HepG2 (cell line): ENCODE data around the gene COG5. TPM values are rescaled to one million over a fixed set of nuclear protein-coding genes. Genes with fewer than 3 reads are reported as not detected.

Source experiments
- ATAC-seq: fragments of 200-7000 bp; cut with Tn5 transposase; 3 replicates; pipeline ENCODE4 v1.9.1; 2020; ENCODE audit warnings: mild to moderate bottlenecking, moderate library complexity
- BruUV-seq: library from RNA; stranded (reverse); fragments of 400-500 nt; replicated peaks from 2 replicates; lab custom pipeline; 2021; lab: Mats Ljungman, UMichigan
- CTCF ChIA-PET: fragments of 300-600 bp; formaldehyde crosslinking; extraction: SDS; loops from one replicate; lab custom pipeline; 2021; ENCODE audit warnings: low total read pairs, inconsistent platforms, low intra/inter-chr PET ratio; lab: Yijun Ruan, JAX
- POLR2A ChIA-PET: fragments of 350-600 bp; sonication (Branson Sonifier 250); formaldehyde crosslinking; loops from one replicate; lab custom pipeline; 2020; ENCODE audit warnings: antibody characterized with exemption, inconsistent platforms; lab: Yijun Ruan, JAX
- DNase-seq: peaks from one replicate; pipeline ENCODE4 v3.0.0-alpha.2; 2015; ENCODE audit warnings: low spot score
- FAIRE-seq: peaks from 3 replicates; lab custom pipeline; 2011; peaks lifted over from hg19 to GRCh38; lab: Jason Lieb, UNC
- H2AFZ ChIP-seq: one replicate; pipeline ENCODE4 v1.6.1; 2011; ENCODE audit warnings: low read length, inconsistent platforms
- H3K27ac ChIP-seq: fragments of 300-600 bp; 3 replicates; pipeline ENCODE4 v1.8.0; 2011; ENCODE audit warnings: mixed run types, mild to moderate bottlenecking, mixed read lengths, low read length, inconsistent platforms; ENCODE audit not compliant: insufficient read depth; ENCODE audit errors: extremely low read length
- H3K27me3 ChIP-seq, 2 experiments: fragments of 200-600 bp in 1 of 2; 2 replicates in 1 of 2; 3 replicates in 1 of 2; pipeline versions ENCODE4 v1.6.0 to v1.8.0; 2011; ENCODE audit warnings: low read length in 2 of 2, mild to moderate bottlenecking in 2 of 2, moderate library complexity in 2 of 2, inconsistent platforms in 1 of 2; ENCODE audit not compliant: insufficient read depth in 2 of 2, control insufficient read depth in 1 of 2
- H3K36me3 ChIP-seq, 2 experiments: fragments of 200-600 bp in 1 of 2; replicated peaks in 1 of 2; 2 replicates in 1 of 2; 3 replicates in 1 of 2; pipeline versions ENCODE4 v1.5.1 to v1.8.0; 2011; ENCODE audit warnings: low read length in 2 of 2, inconsistent platforms in 1 of 2; ENCODE audit not compliant: insufficient read depth in 2 of 2, control insufficient read depth in 1 of 2
- H3K4me1 ChIP-seq: 2 replicates; pipeline ENCODE4 v1.5.1; 2012; ENCODE audit warnings: low read length, inconsistent platforms; ENCODE audit not compliant: insufficient read depth
- H3K4me2 ChIP-seq: 2 replicates; pipeline ENCODE4 v1.6.0; 2011; ENCODE audit warnings: low read depth, low read length, inconsistent platforms
- H3K4me3 ChIP-seq, 3 experiments: fragments of 200-600 bp in 1 of 3; sonication (generic), shearing (Covaris generic) in 1 of 3; replicated peaks in 1 of 3; 2 replicates each; pipeline ENCODE4 v1.5.1; 2011 to 2016; ENCODE audit warnings: low read length in 3 of 3, inconsistent platforms in 2 of 3, low read depth in 2 of 3, mild to moderate bottlenecking in 2 of 3, control low read depth in 1 of 3, mixed read lengths in 1 of 3; ENCODE audit not compliant: insufficient read depth in 1 of 3
- H3K79me2 ChIP-seq: one replicate; pipeline ENCODE4 v1.6.1; 2011; ENCODE audit warnings: low read length, inconsistent platforms; ENCODE audit not compliant: insufficient read depth
- H3K9ac ChIP-seq: 2 replicates; pipeline ENCODE4 v1.6.0; 2011; ENCODE audit warnings: mild to moderate bottlenecking, low read depth, low read length, inconsistent platforms; ENCODE audit not compliant: insufficient read depth
- H3K9me3 ChIP-seq: 2 replicates; pipeline ENCODE4 v1.5.1; 2012; ENCODE audit warnings: mild to moderate bottlenecking, low read length
- H4K20me1 ChIP-seq: 2 replicates; pipeline ENCODE4 v1.6.0; 2011; ENCODE audit warnings: inconsistent platforms, mild to moderate bottlenecking, low read length, moderate library complexity; ENCODE audit not compliant: insufficient read depth
- CHCHD3 ChIP-seq: sonication (generic); formaldehyde crosslinking; IDR thresholded peaks from 2 replicates; pipeline ENCODE4 v1.8.0; 2022; ENCODE audit warnings: mild to moderate bottlenecking, missing genetic modification reagents, moderate library complexity
- MAFF ChIP-seq: IDR thresholded peaks from 2 replicates; pipeline ENCODE4 v1.6.1; 2011; ENCODE audit warnings: low read depth, low read length, improper control_type of control experiment
- MAFK ChIP-seq, 2 experiments: IDR thresholded peaks in 1 of 2; conservative IDR thresholded peaks in 1 of 2; 2 replicates each; pipeline ENCODE4 v1.6.1; 2011; ENCODE audit warnings: improper control_type of control experiment in 2 of 2, low read length in 2 of 2
- MZF1 ChIP-seq: sonication (generic); formaldehyde crosslinking; IDR thresholded peaks from 2 replicates; pipeline ENCODE4 v1.8.1; 2023; ENCODE audit warnings: mild to moderate bottlenecking, missing genetic modification reagents, borderline replicate concordance
- NFIC ChIP-seq: IDR thresholded peaks from 2 replicates; pipeline ENCODE4 v1.6.1; 2012; ENCODE audit warnings: mild to moderate bottlenecking, low read length, inconsistent platforms
- RXRB ChIP-seq: IDR thresholded peaks from 2 replicates; pipeline ENCODE4 v1.6.1; 2016; ENCODE audit warnings: borderline replicate concordance, missing genetic modification reagents, missing compliant biosample characterization
- SOX13 ChIP-seq, 3 experiments: fragments of 450-650 bp in 1 of 3; sonication (generic) in 1 of 3; formaldehyde crosslinking in 1 of 3; IDR thresholded peaks in 2 of 3; conservative IDR thresholded peaks in 1 of 3; 2 replicates each; pipeline versions ENCODE4 v1.5.0 to v1.6.1; 2016 to 2020; ENCODE audit warnings: antibody characterized with exemption in 1 of 3, mild to moderate bottlenecking in 1 of 3, missing compliant biosample characterization in 1 of 3, missing genetic modification reagents in 1 of 3, moderate library complexity in 1 of 3
- SOX5 ChIP-seq: IDR thresholded peaks from 2 replicates; pipeline ENCODE4 v1.6.1; 2016; ENCODE audit warnings: borderline replicate concordance
- ZKSCAN1 ChIP-seq: fragments of 150-350 bp; IDR thresholded peaks from 2 replicates; pipeline ENCODE4 v1.6.1; 2014; ENCODE audit warnings: low read length
- ZNF234 ChIP-seq: sonication (generic); formaldehyde crosslinking; conservative IDR thresholded peaks from 2 replicates; pipeline ENCODE4 v1.5.1; 2020; ENCODE audit warnings: mild to moderate bottlenecking, missing genetic modification reagents
- WGBS: methylation state at CpG from one replicate; pipeline ENCODE4 v1.1.6; 2017; ENCODE audit warnings: low lambda C conversion rate; 5-methylcytosine and 5-hydroxymethylcytosine counted together
- in situ Hi-C: cut with HindIII; loops from 2 replicates; pipeline ENCODE4 v1.10.0; 2017; ENCODE audit warnings: low pct_unique_long_range_greater_than_20kb; ENCODE audit not compliant: extremely low pct_ligation_motif_present
- intact Hi-C: fragments of 100-400 bp; cut with micrococcal nuclease; formaldehyde crosslinking; loops from one replicate; pipeline ENCODE4 v1.10.0; 2022; ENCODE audit not compliant: unreplicated experiment
- polyA plus RNA-seq, 8 experiments: library from polyadenylated mRNA; depleted of rRNA in 3 of 8; stranded (reverse) in 7 of 8; unstranded in 1 of 8; fragments of >200 nt; fragmentation: Illumina TruSeq in 4 of 8; extraction: Trizol in 4 of 8; gene quantifications; 2 replicates each; pipeline versions ENCODE4 v1.2.1 to v1.2.3, GENCODE V29; 2011 to 2016; ENCODE audit warnings: low read depth in 4 of 8, missing spikeins in 1 of 8, mixed read lengths in 1 of 8; ENCODE audit not compliant: insufficient read depth in 1 of 8
- total RNA-seq, 5 experiments: library from RNA; depleted of rRNA; stranded (reverse); fragments of >200 nt; fragmentation: Illumina TruSeq; extraction: Trizol; gene quantifications; 2 replicates each; pipeline ENCODE4 v1.2.3, GENCODE V29; 2016; ENCODE audit warnings: low read depth in 1 of 5
- TF ChIP-seq, protein P1 (sequence below): sonication (generic); formaldehyde crosslinking; conservative IDR thresholded peaks from 2 replicates; pipeline ENCODE4 v1.4.0; 2020; ENCODE audit warnings: mild to moderate bottlenecking, missing genetic modification reagents, moderate library complexity
- TF ChIP-seq, protein P2 (sequence below): IDR thresholded peaks from 2 replicates; pipeline ENCODE4 v1.6.1; 2016; ENCODE audit warnings: low read depth
- TF ChIP-seq, protein P3 (sequence below): IDR thresholded peaks from 2 replicates; pipeline ENCODE4 v1.4.0; 2020; ENCODE audit warnings: mild to moderate bottlenecking, missing genetic modification reagents

COG5 gene
- total and polyA plus RNA-seq, 2 of the 13 experiments (the other 11 are each of a cell fraction or from before 2014, with no cell fraction given) = 20.4 to 31.3 TPM

DNA sequence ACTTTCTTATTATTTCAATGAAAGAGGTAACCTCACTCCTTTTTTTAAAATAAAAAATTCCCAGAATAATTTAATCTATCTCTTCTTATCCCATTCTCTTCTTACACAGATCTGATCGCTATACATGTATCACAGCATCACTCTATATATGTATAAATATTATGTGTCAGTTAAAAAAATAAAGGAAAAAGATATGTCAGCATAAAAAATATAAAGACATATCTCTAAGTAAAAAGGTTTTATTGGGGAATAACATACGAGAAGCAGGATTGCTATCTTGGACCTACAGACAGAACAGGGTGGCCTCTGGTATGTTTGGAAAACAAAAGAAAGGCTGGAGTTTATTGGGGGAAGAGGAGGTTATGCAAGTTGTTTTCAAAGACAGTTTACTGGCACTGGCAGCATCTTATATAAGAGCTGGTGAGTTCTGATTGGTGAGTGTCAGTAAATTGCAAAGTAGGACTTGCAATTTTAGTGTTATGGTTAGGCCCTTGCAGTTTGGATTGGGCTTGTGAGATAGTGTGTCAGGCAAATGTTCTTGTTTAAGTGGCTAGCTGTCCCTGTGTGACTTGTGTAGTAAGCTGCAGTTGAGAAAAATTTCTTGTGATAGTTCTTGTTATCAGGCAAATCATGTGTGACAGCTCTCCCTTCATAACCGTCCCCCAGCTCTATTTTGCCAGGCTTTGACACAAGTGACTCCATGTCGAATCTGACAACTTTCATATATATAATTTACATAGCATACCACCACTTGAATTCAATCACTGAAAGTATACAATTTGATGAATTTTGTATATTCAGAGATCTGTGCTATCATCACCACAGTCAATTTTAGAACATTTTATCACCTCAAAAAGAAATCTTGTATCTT, 276.7 kb downstream of the COG5 start:
- Histone ChIP-seq H3K36me3 (no peaks in the 10 kb centered on the region), H2AFZ (no peak overlapping the region), H3K4me2 (no peak overlapping the region), H3K4me3 (no peak overlapping the region), H3K27ac (no peak overlapping the region), H3K27me3 (no peaks in the 10 kb centered on the region), H3K9ac (no peak overlapping the region), H4K20me1 (no peaks in the 10 kb centered on the region), H3K79me2 (no peaks in the 10 kb centered on the region), H3K4me1 (peaks cover 6% of the 10 kb centered on the region), H3K9me3 (no peaks in the 10 kb centered on the region)
- ChIA-PET CTCF (no interaction called here), POLR2A (no interaction called here)
- in situ Hi-C loops = no loop called here
- intact Hi-C loops = no loop called here
- BruUV-seq = no TSS peak
- FAIRE-seq = no peak
- ATAC-seq = no peak
- DNase-seq = peak; percentile 5
- WGBS = 91% methylated on average over 4 of the region's 4 CpGs
- TF ChIP-seq, protein P1, sequence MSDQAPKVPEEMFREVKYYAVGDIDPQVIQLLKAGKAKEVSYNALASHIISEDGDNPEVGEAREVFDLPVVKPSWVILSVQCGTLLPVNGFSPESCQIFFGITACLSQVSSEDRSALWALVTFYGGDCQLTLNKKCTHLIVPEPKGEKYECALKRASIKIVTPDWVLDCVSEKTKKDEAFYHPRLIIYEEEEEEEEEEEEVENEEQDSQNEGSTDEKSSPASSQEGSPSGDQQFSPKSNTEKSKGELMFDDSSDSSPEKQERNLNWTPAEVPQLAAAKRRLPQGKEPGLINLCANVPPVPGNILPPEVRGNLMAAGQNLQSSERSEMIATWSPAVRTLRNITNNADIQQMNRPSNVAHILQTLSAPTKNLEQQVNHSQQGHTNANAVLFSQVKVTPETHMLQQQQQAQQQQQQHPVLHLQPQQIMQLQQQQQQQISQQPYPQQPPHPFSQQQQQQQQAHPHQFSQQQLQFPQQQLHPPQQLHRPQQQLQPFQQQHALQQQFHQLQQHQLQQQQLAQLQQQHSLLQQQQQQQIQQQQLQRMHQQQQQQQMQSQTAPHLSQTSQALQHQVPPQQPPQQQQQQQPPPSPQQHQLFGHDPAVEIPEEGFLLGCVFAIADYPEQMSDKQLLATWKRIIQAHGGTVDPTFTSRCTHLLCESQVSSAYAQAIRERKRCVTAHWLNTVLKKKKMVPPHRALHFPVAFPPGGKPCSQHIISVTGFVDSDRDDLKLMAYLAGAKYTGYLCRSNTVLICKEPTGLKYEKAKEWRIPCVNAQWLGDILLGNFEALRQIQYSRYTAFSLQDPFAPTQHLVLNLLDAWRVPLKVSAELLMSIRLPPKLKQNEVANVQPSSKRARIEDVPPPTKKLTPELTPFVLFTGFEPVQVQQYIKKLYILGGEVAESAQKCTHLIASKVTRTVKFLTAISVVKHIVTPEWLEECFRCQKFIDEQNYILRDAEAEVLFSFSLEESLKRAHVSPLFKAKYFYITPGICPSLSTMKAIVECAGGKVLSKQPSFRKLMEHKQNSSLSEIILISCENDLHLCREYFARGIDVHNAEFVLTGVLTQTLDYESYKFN = 0 out of 2 replicates have a peak, but pooled peaks have one; percentile 11
- TF ChIP-seq SOX13 (IDR thresholded peaks at IDR 0.05) (no peak), SOX13 (CRISPR knock-in tag; conservative IDR thresholded peaks at IDR 0.05 in 1 of 2, IDR thresholded peaks at IDR 0.05 in 1 of 2) (peak in 1 of 2 experiments; percentile 27; a peak in 1 of 4 replicates), CHCHD3 (no peak), MZF1 (CRISPR knock-in tag) (no peak), RXRB (CRISPR knock-in tag) (peak; percentile 20; the same call in 1 of the 2 replicates), MAFF (peak; percentile 66), MAFK (conservative IDR thresholded peaks at IDR 0.05 in 1 of 2, IDR thresholded peaks at IDR 0.05 in 1 of 2; ENCODE audit: low read length in 2 of 2) (peak; percentile 56 to 81; a peak in 3 of 4 replicates), SOX5 (CRISPR knock-in tag) (peak; percentile 44; the same call in 1 of the 2 replicates), ZNF234 (CRISPR knock-in tag) (no peak), NFIC (no peak), ZKSCAN1 (no peak)
- TF ChIP-seq, protein P2, sequence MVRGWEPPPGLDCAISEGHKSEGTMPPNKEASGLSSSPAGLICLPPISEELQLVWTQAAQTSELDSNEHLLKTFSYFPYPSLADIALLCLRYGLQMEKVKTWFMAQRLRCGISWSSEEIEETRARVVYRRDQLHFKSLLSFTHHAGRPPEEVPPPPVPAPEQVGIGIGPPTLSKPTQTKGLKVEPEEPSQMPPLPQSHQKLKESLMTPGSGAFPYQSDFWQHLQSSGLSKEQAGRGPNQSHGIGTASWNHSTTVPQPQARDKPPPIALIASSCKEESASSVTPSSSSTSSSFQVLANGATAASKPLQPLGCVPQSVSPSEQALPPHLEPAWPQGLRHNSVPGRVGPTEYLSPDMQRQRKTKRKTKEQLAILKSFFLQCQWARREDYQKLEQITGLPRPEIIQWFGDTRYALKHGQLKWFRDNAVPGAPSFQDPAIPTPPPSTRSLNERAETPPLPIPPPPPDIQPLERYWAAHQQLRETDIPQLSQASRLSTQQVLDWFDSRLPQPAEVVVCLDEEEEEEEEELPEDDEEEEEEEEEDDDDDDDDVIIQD (CRISPR knock-in tag) = peak; percentile 87; the same call in 1 of the 2 replicates
- TF ChIP-seq, protein P3, sequence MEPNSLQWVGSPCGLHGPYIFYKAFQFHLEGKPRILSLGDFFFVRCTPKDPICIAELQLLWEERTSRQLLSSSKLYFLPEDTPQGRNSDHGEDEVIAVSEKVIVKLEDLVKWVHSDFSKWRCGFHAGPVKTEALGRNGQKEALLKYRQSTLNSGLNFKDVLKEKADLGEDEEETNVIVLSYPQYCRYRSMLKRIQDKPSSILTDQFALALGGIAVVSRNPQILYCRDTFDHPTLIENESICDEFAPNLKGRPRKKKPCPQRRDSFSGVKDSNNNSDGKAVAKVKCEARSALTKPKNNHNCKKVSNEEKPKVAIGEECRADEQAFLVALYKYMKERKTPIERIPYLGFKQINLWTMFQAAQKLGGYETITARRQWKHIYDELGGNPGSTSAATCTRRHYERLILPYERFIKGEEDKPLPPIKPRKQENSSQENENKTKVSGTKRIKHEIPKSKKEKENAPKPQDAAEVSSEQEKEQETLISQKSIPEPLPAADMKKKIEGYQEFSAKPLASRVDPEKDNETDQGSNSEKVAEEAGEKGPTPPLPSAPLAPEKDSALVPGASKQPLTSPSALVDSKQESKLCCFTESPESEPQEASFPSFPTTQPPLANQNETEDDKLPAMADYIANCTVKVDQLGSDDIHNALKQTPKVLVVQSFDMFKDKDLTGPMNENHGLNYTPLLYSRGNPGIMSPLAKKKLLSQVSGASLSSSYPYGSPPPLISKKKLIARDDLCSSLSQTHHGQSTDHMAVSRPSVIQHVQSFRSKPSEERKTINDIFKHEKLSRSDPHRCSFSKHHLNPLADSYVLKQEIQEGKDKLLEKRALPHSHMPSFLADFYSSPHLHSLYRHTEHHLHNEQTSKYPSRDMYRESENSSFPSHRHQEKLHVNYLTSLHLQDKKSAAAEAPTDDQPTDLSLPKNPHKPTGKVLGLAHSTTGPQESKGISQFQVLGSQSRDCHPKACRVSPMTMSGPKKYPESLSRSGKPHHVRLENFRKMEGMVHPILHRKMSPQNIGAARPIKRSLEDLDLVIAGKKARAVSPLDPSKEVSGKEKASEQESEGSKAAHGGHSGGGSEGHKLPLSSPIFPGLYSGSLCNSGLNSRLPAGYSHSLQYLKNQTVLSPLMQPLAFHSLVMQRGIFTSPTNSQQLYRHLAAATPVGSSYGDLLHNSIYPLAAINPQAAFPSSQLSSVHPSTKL = peak; percentile 23; the same call in 1 of the 2 replicates
